SK-N-MC (cell line): ENCODE data around the gene CHN1.

Experiments
- DNase-seq: peaks from one replicate; pipeline ENCODE4 v3.0.0-alpha.2; 2011; ENCODE audit warnings: low read depth, low spot score
- H3K27ac ChIP-seq: fragments of 200-600 bp; sonication (generic); 2 replicates; pipeline ENCODE4 v1.5.1; 2016; ENCODE audit warnings: mixed run types
- H3K36me3 ChIP-seq: fragments of 200-600 bp; sonication (generic); 2 replicates; pipeline ENCODE4 v1.6.1; 2017; ENCODE audit warnings: antibody characterized with exemption, low read length, mixed read lengths; ENCODE audit not compliant: insufficient read depth
- H3K4me3 ChIP-seq: fragments of 200-600 bp; sonication (generic); 2 replicates; pipeline ENCODE4 v1.5.1; 2016
- H3K9ac ChIP-seq: fragments of 200-600 bp; sonication (generic); 2 replicates; pipeline ENCODE4 v1.8.0; 2017; ENCODE audit warnings: mixed run types, mixed read lengths; ENCODE audit not compliant: insufficient read length
- H3K9me3 ChIP-seq: fragments of 200-600 bp; sonication (generic); 2 replicates; pipeline ENCODE4 v1.6.1; 2017; ENCODE audit warnings: low read depth, mild to moderate bottlenecking, antibody characterized with exemption, low read length, moderate library complexity, mixed read lengths
- EZH2 ChIP-seq: fragments of 200-600 bp; sonication (generic); IDR thresholded peaks from one replicate; pipeline ENCODE4 v1.6.1; 2017; ENCODE audit warnings: antibody characterized with exemption
- FOXP2 ChIP-seq: optimal IDR thresholded peaks from 2 replicates; pipeline ENCODE3; 2011; ENCODE audit warnings: mild to moderate bottlenecking, moderate library complexity; ENCODE audit not compliant: insufficient read depth; ENCODE audit errors: extremely low read length, control extremely low read depth
- POLR2AphosphoS5 ChIP-seq: IDR thresholded peaks from 2 replicates; pipeline ENCODE4 v1.6.1; 2012; ENCODE audit warnings: mild to moderate bottlenecking, low read depth, low read length, borderline replicate concordance

CHN1 gene

GRCh38 chr2:174977364-174977763, 27.8 kb downstream of the CHN1 start:
- H3K4me3 ChIP-seq: no peak overlapping the region
- no peaks in the 10 kb centered on the region for H3K9me3 ChIP-seq
- H3K27ac ChIP-seq: no peak overlapping the region
- TF ChIP-seq POLR2AphosphoS5 (no peak), EZH2 (no peak), FOXP2 (no peak)
- no peaks in the 10 kb centered on the region for H3K36me3 ChIP-seq
- H3K9ac ChIP-seq: no peak overlapping the region
- no peak for DNase-seq

GRCh38 chr2:174974131-174974530, 31.1 kb downstream of the CHN1 start:
- Histone ChIP-seq H3K4me3 (no peak overlapping the region), H3K9me3 (no peaks in the 10 kb centered on the region), H3K9ac (no peak overlapping the region), H3K36me3 (no peaks in the 10 kb centered on the region), H3K27ac (no peak overlapping the region)
- no peak for DNase-seq
- no peak for TF ChIP-seq FOXP2
- TF ChIP-seq EZH2: no peak
- TF ChIP-seq POLR2AphosphoS5: no peak

- Histone ChIP-seq H3K4me3 (no peak overlapping the region), H3K36me3 (no peaks in the 10 kb centered on the region), H3K27ac (no peak overlapping the region), H3K9me3 (no peaks in the 10 kb centered on the region), H3K9ac (no peak overlapping the region)
- no peak for TF ChIP-seq POLR2AphosphoS5
- TF ChIP-seq FOXP2: no peak
- TF ChIP-seq EZH2: no peak
- no peak for DNase-seq
Measured at GRCh38 chr2:174972924-174973323, 32.3 kb downstream of the CHN1 start.

GRCh38 chr2:174971868-174972781, 33.1 kb downstream of the CHN1 start:
- no peaks in the 10 kb centered on the region for H3K36me3 ChIP-seq
- H3K27ac ChIP-seq: 0 out of 2 replicates have a peak overlapping the region, but pooled peaks have one; percentile 17
- no peak overlapping the region for H3K9ac ChIP-seq
- no peak for DNase-seq
- no peak for TF ChIP-seq POLR2AphosphoS5
- TF ChIP-seq EZH2: no peak
- TF ChIP-seq FOXP2: no peak
- H3K9me3 ChIP-seq: no peaks in the 10 kb centered on the region
- H3K4me3 ChIP-seq: no peak overlapping the region

GRCh38 chr2:174970092-174970491, 35.1 kb downstream of the CHN1 start:
- Histone ChIP-seq H3K9me3 (no peaks in the 10 kb centered on the region), H3K4me3 (no peak overlapping the region), H3K27ac (no peak overlapping the region), H3K36me3 (no peaks in the 10 kb centered on the region), H3K9ac (no peak overlapping the region)
- DNase-seq: no peak
- no peak for TF ChIP-seq FOXP2
- no peak for TF ChIP-seq POLR2AphosphoS5
- TF ChIP-seq EZH2: no peak

GRCh38 chr2:174969091-174969734, 36.0 kb downstream of the CHN1 start:
- no peak for DNase-seq
- H3K4me3 ChIP-seq: peak overlapping the region; percentile 21
- H3K9ac ChIP-seq: no peak overlapping the region
- TF ChIP-seq FOXP2 (no peak), EZH2 (no peak), POLR2AphosphoS5 (no peak)
- H3K27ac ChIP-seq: peak overlapping the region; percentile 75; the same call in 1 of the 2 replicates
- H3K9me3 ChIP-seq: no peaks in the 10 kb centered on the region
- H3K36me3 ChIP-seq: no peaks in the 10 kb centered on the region

- no peak for DNase-seq
- H3K9me3 ChIP-seq: no peaks in the 10 kb centered on the region; the same call in 1 of the 2 replicates
- TF ChIP-seq FOXP2 (no peak), EZH2 (no peak), POLR2AphosphoS5 (no peak)
- peak overlapping the region; percentile 21; the same call in 1 of the 2 replicates for H3K4me3 ChIP-seq
- H3K9ac ChIP-seq: no peak overlapping the region
- H3K36me3 ChIP-seq: no peaks in the 10 kb centered on the region
- H3K27ac ChIP-seq: peak overlapping the region; percentile 75
Measured at GRCh38 chr2:174967691-174968260, 37.4 kb downstream of the CHN1 start.

GRCh38 chr2:174967086-174967485, 38.1 kb downstream of the CHN1 start:
- no peak overlapping the region for H3K9ac ChIP-seq
- H3K27ac ChIP-seq: no peak overlapping the region
- H3K36me3 ChIP-seq: no peaks in the 10 kb centered on the region
- no peak for TF ChIP-seq FOXP2
- TF ChIP-seq EZH2: no peak
- no peak for TF ChIP-seq POLR2AphosphoS5
- no peak for DNase-seq
- H3K9me3 ChIP-seq: no peaks in the 10 kb centered on the region; the same call in 1 of the 2 replicates
- no peak overlapping the region for H3K4me3 ChIP-seq
